Panc1 (cell line): ENCODE measurements around the gene DMAC2. TPM values are rescaled to one million over a fixed set of nuclear protein-coding genes. Genes with fewer than 3 reads are reported as not detected.

Experiments
- ATAC-seq: fragments of 200-7000 bp; cut with Tn5 transposase; 2 replicates; pipeline ENCODE4 v1.9.1; 2020; ENCODE audit warnings: mild to moderate bottlenecking, moderate library complexity
- BruUV-seq: library from RNA; stranded (reverse); fragments of 400-500 nt; replicated peaks from 2 replicates; lab custom pipeline; 2021; lab: Mats Ljungman, UMichigan
- CTCF ChIA-PET: fragments of 300-600 bp; sonication (Branson Sonifier 250); formaldehyde crosslinking; loops from one replicate; lab custom pipeline; 2022; ENCODE audit warnings: antibody characterized with exemption; lab: Charles Lee
- POLR2A ChIA-PET: fragments of 300-600 bp; sonication (Branson Sonifier 250); formaldehyde crosslinking; loops from one replicate; lab custom pipeline; 2022; ENCODE audit warnings: antibody characterized with exemption; lab: Charles Lee
- DNase-seq: peaks from one replicate; pipeline ENCODE4 v3.0.0-alpha.2; 2010; ENCODE audit warnings: low read depth, low spot score
- H3K27ac ChIP-seq: 2 replicates; pipeline ENCODE4 v1.5.1; 2011; ENCODE audit warnings: mild to moderate bottlenecking, low read length, inconsistent platforms
- H3K27me3 ChIP-seq: fragments of 200-500 bp; sonication (Bioruptor generic); 2 replicates; pipeline ENCODE4 v1.6.0; 2014; ENCODE audit warnings: low read length, inconsistent platforms; ENCODE audit not compliant: control insufficient read depth, insufficient read depth
- H3K36me3 ChIP-seq: fragments of 200-500 bp; sonication (Bioruptor generic); 2 replicates; pipeline ENCODE4 v1.5.1; 2014; ENCODE audit warnings: inconsistent platforms, mild to moderate bottlenecking, low read length, moderate library complexity; ENCODE audit not compliant: control insufficient read depth, insufficient read depth
- H3K4me1 ChIP-seq: 2 replicates; pipeline ENCODE4 v1.5.1; 2011; ENCODE audit warnings: inconsistent platforms, mild to moderate bottlenecking, low read length, moderate library complexity; ENCODE audit not compliant: control insufficient read depth, insufficient read depth
- H3K4me3 ChIP-seq, 2 experiments: 2 replicates each; pipeline ENCODE4 v1.5.1; 2011 to 2012; ENCODE audit warnings: low read depth in 2 of 2, low read length in 2 of 2, mild to moderate bottlenecking in 2 of 2, inconsistent platforms in 1 of 2, moderate library complexity in 1 of 2
- H3K9me3 ChIP-seq: fragments of 200-500 bp; sonication (Bioruptor generic); 2 replicates; pipeline ENCODE4 v1.5.1; 2014; ENCODE audit warnings: low read depth, mild to moderate bottlenecking, inconsistent platforms, low read length, moderate library complexity; ENCODE audit not compliant: control insufficient read depth, insufficient read depth
- CTCF ChIP-seq: fragments of 450-650 bp; IDR thresholded peaks from 2 replicates; pipeline ENCODE4 v1.5.1; 2017; ENCODE audit warnings: mild to moderate bottlenecking
- POLR2AphosphoS5 ChIP-seq: IDR thresholded peaks from 2 replicates; pipeline ENCODE4 v1.6.1; 2012; ENCODE audit warnings: mild to moderate bottlenecking, low read depth, low read length, moderate library complexity
- REST ChIP-seq, 2 experiments: IDR thresholded peaks; 2 replicates each; pipeline ENCODE4 v1.6.1; 2011 to 2012; ENCODE audit warnings: low read depth in 2 of 2, control low read depth in 1 of 2, low read length in 1 of 2, mild to moderate bottlenecking in 1 of 2, moderate library complexity in 1 of 2; ENCODE audit not compliant: insufficient read depth in 1 of 2
- SIN3A ChIP-seq: IDR thresholded peaks from 2 replicates; pipeline ENCODE4 v1.6.1; 2012; ENCODE audit warnings: low read depth, mild to moderate bottlenecking, low read length, moderate library complexity, borderline replicate concordance; ENCODE audit not compliant: insufficient read depth
- TCF7L2 ChIP-seq: IDR thresholded peaks from 2 replicates; pipeline ENCODE4 v1.6.1; 2011; ENCODE audit warnings: mild to moderate bottlenecking, low read depth, low read length, inconsistent platforms
- in situ Hi-C: cut with HindIII; loops from 2 replicates; pipeline ENCODE4 v1.10.0; 2016; ENCODE audit warnings: low sequenced_read_pairs, low pct_unique_long_range_greater_than_20kb
- intact Hi-C: fragments of 100-400 bp; cut with micrococcal nuclease; formaldehyde crosslinking; loops from one replicate; pipeline ENCODE4 v1.10.0; 2022; ENCODE audit not compliant: unreplicated experiment
- total RNA-seq: library from RNA; stranded (reverse); gene quantifications from one replicate; pipeline ENCODE4 v1.2.1, GENCODE V29; 2021; ENCODE audit not compliant: unreplicated experiment

Gene DMAC2
- total RNA-seq, 1 experiment from 2014 or later: 37.5 TPM

GRCh38 chr19:41412953-41413352 is 26.8 kb downstream of the DMAC2 start:
- no peaks in the 10 kb centered on the region for H3K27me3 ChIP-seq
- TF ChIP-seq REST (IDR thresholded peaks at IDR 0.05; ENCODE audit: insufficient read depth in 1 of 2, low read depth in 2 of 2, low read length in 1 of 2): no peak
- no peak for TF ChIP-seq CTCF
- no peak for TF ChIP-seq TCF7L2
- TF ChIP-seq POLR2AphosphoS5: no peak
- no peak for TF ChIP-seq SIN3A
- in situ Hi-C loops (no loop called here), intact Hi-C loops (no loop called here)
- H3K36me3 ChIP-seq: no peaks in the 10 kb centered on the region
- no peak overlapping the region for H3K27ac ChIP-seq
- DNase-seq: no peak
- H3K4me1 ChIP-seq: no peaks in the 10 kb centered on the region
- ATAC-seq: no peak
- POLR2A ChIA-PET: no interaction called here
- no peaks in the 10 kb centered on the region for H3K9me3 ChIP-seq
- CTCF ChIA-PET: no interaction called here
- no TSS peak for BruUV-seq
- H3K4me3 ChIP-seq: no peak overlapping the region

GRCh38 chr19:41411968-41412265 is 27.8 kb downstream of the DMAC2 start:
- ATAC-seq: no peak

More at GRCh38 chr19:41411968-41412265, 27.8 kb downstream of the DMAC2 start:
- Histone ChIP-seq H3K36me3 (no peaks in the 10 kb centered on the region), H3K27ac (no peak overlapping the region), H3K4me1 (no peaks in the 10 kb centered on the region), H3K4me3 (no peak overlapping the region), H3K27me3 (no peaks in the 10 kb centered on the region), H3K9me3 (no peaks in the 10 kb centered on the region)
- no peak for DNase-seq
- ChIA-PET POLR2A (no interaction called here), CTCF (no interaction called here)
- intact Hi-C loops: no loop called here
- BruUV-seq: no TSS peak
- in situ Hi-C loops: no loop called here
- TF ChIP-seq TCF7L2: no peak
- TF ChIP-seq POLR2AphosphoS5: no peak
- TF ChIP-seq REST (IDR thresholded peaks at IDR 0.05; ENCODE audit: insufficient read depth in 1 of 2, low read depth in 2 of 2, low read length in 1 of 2): no peak
- TF ChIP-seq SIN3A: no peak
- TF ChIP-seq CTCF: no peak
